ENCODE results near the gene RASSF4. TPM values are rescaled to one million over a fixed set of nuclear protein-coding genes. Genes with fewer than 3 reads are reported as not detected.

The RASSF4 gene
- total RNA-seq, 1 experiment from 2014 or later, result 11.5 TPM

- DNase-seq, result no peak
- WGBS (ENCODE audit: extremely low coverage, insufficient read length, low lambda C conversion rate), result no CpG with 5 or more reads among the region's 9 CpGs
These were observed 36.5 kb downstream of the RASSF4 start for GRCh38 chr10:44995914-44996669.

More at GRCh38 chr10:44995914-44996669, 36.5 kb downstream of the RASSF4 start:
- no peak overlapping the region for H2BK5ac ChIP-seq (ENCODE audit: insufficient read length, low read length)
- no peak overlapping the region for H3K56ac ChIP-seq (ENCODE audit: insufficient read length, low read depth, low read length)
- no peaks in the 10 kb centered on the region; the same call in none of the 2 replicates for H3K4me1 ChIP-seq (ENCODE audit: insufficient read depth, low read length)
- no peaks in the 10 kb centered on the region for H3K79me2 ChIP-seq (ENCODE audit: insufficient read depth, low read length)
- no peaks in the 10 kb centered on the region for H3K27me3 ChIP-seq (ENCODE audit: insufficient read depth, low read length)
- H3K4me2 ChIP-seq (ENCODE audit: insufficient read depth, insufficient read length, low read length), result no peak overlapping the region
- H4K5ac ChIP-seq (ENCODE audit: insufficient read length, low read depth, low read length), result no peak overlapping the region
- no peaks in the 10 kb centered on the region for H4K20me1 ChIP-seq (ENCODE audit: control insufficient read depth, insufficient read depth, insufficient read length)
- no peak overlapping the region; a peak in 1 of 7 replicates for H3K27ac Mint-ChIP-seq
- no peak overlapping the region for H4K8ac ChIP-seq (replicated peaks; ENCODE audit: insufficient read length, low read depth, low read length)
- H3K9ac ChIP-seq (ENCODE audit: extremely low read depth, insufficient read length, low read length), result no peak overlapping the region
- H3K27me3 Mint-ChIP-seq (ENCODE audit: low read depth), result peaks cover 12% of the 10 kb centered on the region
- peaks cover 3 to 25% (median 5%) of the 10 kb centered on the region in 3 experiments; a peak in 5 of 7 replicates for H3K36me3 Mint-ChIP-seq (ENCODE audit: insufficient read depth in 1 of 3, low read depth in 3 of 3)
- no peak overlapping the region for H2AK5ac ChIP-seq (ENCODE audit: insufficient read length, low read length)
- H3K18ac ChIP-seq (ENCODE audit: insufficient read length, low read depth, low read length), result no peak overlapping the region
- H3K4me1 Mint-ChIP-seq, result peaks cover 51 to 55% of the 10 kb centered on the region in 2 experiments
- no peak overlapping the region for H2AFZ ChIP-seq (ENCODE audit: low read length)
- H3T11ph ChIP-seq (ENCODE audit: low read length), result no peak overlapping the region
- no peak overlapping the region for H3K14ac ChIP-seq (ENCODE audit: insufficient read depth, low read length)
- TF ChIP-seq CTCF (conservative IDR thresholded peaks at IDR 0.05), result no peak
- no peak overlapping the region for H2BK12ac ChIP-seq (ENCODE audit: insufficient read length, low read depth, low read length)
- no peak overlapping the region for H3K4ac ChIP-seq (ENCODE audit: low read depth, low read length)
- no peak overlapping the region for H3K23ac ChIP-seq (ENCODE audit: insufficient read length, low read depth, low read length)
- H2BK15ac ChIP-seq (ENCODE audit: low read depth, low read length), result no peak overlapping the region
- no peak overlapping the region for H3K27ac ChIP-seq (ENCODE audit: insufficient read length, low read depth, low read length)
- no peaks in the 10 kb centered on the region for H3K9me3 ChIP-seq (ENCODE audit: control insufficient read depth, low read depth, low read length)
- H2BK120ac ChIP-seq (ENCODE audit: low read depth, low read length, poor library complexity, severe bottlenecking), result no peak overlapping the region
- peaks cover 0 to 10% of the 10 kb centered on the region in 2 experiments; a peak in 3 of 5 replicates for H3K9me3 Mint-ChIP-seq
- no peaks in the 10 kb centered on the region for H3K79me1 ChIP-seq (ENCODE audit: insufficient read depth, low read depth, low read length, poor library complexity, severe bottlenecking)
- no peak overlapping the region for H3K4me3 Mint-ChIP-seq
- no peaks in the 10 kb centered on the region for H3K23me2 ChIP-seq (ENCODE audit: insufficient read length, low read depth, low read length, poor library complexity, severe bottlenecking)
- H4K91ac ChIP-seq (ENCODE audit: insufficient read length, low read depth, low read length), result no peak overlapping the region
- no peak overlapping the region for H2BK20ac ChIP-seq (ENCODE audit: low read depth, low read length, poor library complexity, severe bottlenecking)
